Measurements from ENCODE around the gene GPR31.

GPR31 gene

GRCh38 chr6:167165858-167166471 lies 8.2 kb upstream of the GPR31 start:
- no peak for DNase-seq

GRCh38 chr6:167164261-167164660 lies 6.5 kb upstream of the GPR31 start:
- no peak for DNase-seq

- DNase-seq: no peak
These were observed 5.8 kb upstream of the GPR31 start for GRCh38 chr6:167163476-167164011.

GRCh38 chr6:167162591-167162990 lies 4.8 kb upstream of the GPR31 start:
- DNase-seq: no peak

- no peak for DNase-seq
These were observed 4.2 kb upstream of the GPR31 start for GRCh38 chr6:167161851-167162467.

- no peak for DNase-seq
These were observed 366 bp downstream of the GPR31 start for GRCh38 chr6:167157414-167157813.

- DNase-seq: no peak
These were observed 2.9 kb downstream of the GPR31 start for GRCh38 chr6:167154895-167155294.

- DNase-seq: no peak
These were observed 3.5 kb downstream of the GPR31 start for GRCh38 chr6:167154291-167154690.

- DNase-seq: peak; percentile 27
These were observed 4.2 kb downstream of the GPR31 start for GRCh38 chr6:167153521-167153959.

GRCh38 chr6:167152862-167153261 lies 4.9 kb downstream of the GPR31 start:
- DNase-seq: no peak

- DNase-seq: no peak
These were observed 6.1 kb downstream of the GPR31 start for GRCh38 chr6:167151648-167152047.

GRCh38 chr6:167150941-167151549 lies 6.7 kb downstream of the GPR31 start:
- no peak for DNase-seq

- DNase-seq: no peak
These were observed 8.8 kb downstream of the GPR31 start for GRCh38 chr6:167148997-167149396.

GRCh38 chr6:167148021-167148420 lies 9.8 kb downstream of the GPR31 start:
- no peak for DNase-seq

GRCh38 chr6:167146977-167147376 lies 10.8 kb downstream of the GPR31 start:
- no peak for DNase-seq

- DNase-seq: no peak
These were observed 11.6 kb downstream of the GPR31 start for GRCh38 chr6:167146135-167146534.

- no peak for DNase-seq
These were observed 12.3 kb downstream of the GPR31 start for GRCh38 chr6:167145461-167145860.

GRCh38 chr6:167143041-167143440 lies 14.7 kb downstream of the GPR31 start:
- no peak for DNase-seq

- no peak for DNase-seq
These were observed 15.4 kb downstream of the GPR31 start for GRCh38 chr6:167142433-167142761.

- DNase-seq: no peak
These were observed 15.9 kb downstream of the GPR31 start for GRCh38 chr6:167141667-167142432.

- no peak for DNase-seq
These were observed 16.9 kb downstream of the GPR31 start for GRCh38 chr6:167140589-167141474.

- no peak for DNase-seq
These were observed 18.0 kb downstream of the GPR31 start for GRCh38 chr6:167139761-167140160.

Data from fibroblast of skin of abdomen (primary cell).